Spleen (tissue), 11 donors: ENCODE measurements around the gene MPO. TPM values are rescaled to one million over a fixed set of nuclear protein-coding genes. Genes with fewer than 3 reads are reported as not detected.

Experiments used
- DNase-seq: peaks from one replicate; pipeline ENCODE4 v3.0.0-alpha.2; 2020
- H3K27ac ChIP-seq, 8 donors: fragments of 200-600 bp; sonication (generic) in 7 of 8; 1 replicate in 4 of 8; 2 replicates in 4 of 8; pipeline versions ENCODE4 v1.5.0 to v1.8.0; 2016 to 2021; ENCODE audit warnings: inconsistent platforms in 4 of 8, mild to moderate bottlenecking in 4 of 8, moderate library complexity in 1 of 8
- H3K27me3 ChIP-seq, 7 donors: fragments of 200-600 bp; sonication (generic) in 6 of 7; replicated peaks in 1 of 7; 1 replicate in 4 of 7; 2 replicates in 3 of 7; pipeline versions ENCODE4 v1.5.0 to v1.8.0; 2016 to 2021; ENCODE audit warnings: inconsistent platforms in 3 of 7, mild to moderate bottlenecking in 1 of 7
- H3K36me3 ChIP-seq, 6 donors: fragments of 200-600 bp; sonication (generic) in 5 of 6; 1 replicate in 4 of 6; 2 replicates in 2 of 6; pipeline versions ENCODE4 v1.5.0 to v1.8.0; 2016 to 2021; ENCODE audit warnings: inconsistent platforms in 2 of 6
- H3K4me1 ChIP-seq, 6 donors: fragments of 200-600 bp; sonication (generic) in 5 of 6; 1 replicate in 3 of 6; 2 replicates in 3 of 6; pipeline versions ENCODE4 v1.5.0 to v1.8.0; 2016 to 2021; ENCODE audit warnings: inconsistent platforms in 3 of 6
- H3K4me3 ChIP-seq, 8 donors: fragments of 200-600 bp; sonication (generic) in 7 of 8; 1 replicate in 4 of 8; 2 replicates in 4 of 8; pipeline versions ENCODE4 v1.5.0 to v1.8.0; 2016 to 2021; ENCODE audit warnings: inconsistent platforms in 4 of 8, mild to moderate bottlenecking in 4 of 8, moderate library complexity in 2 of 8
- H3K9me3 ChIP-seq, 8 donors: fragments of 200-600 bp; sonication (generic) in 7 of 8; 1 replicate in 4 of 8; 2 replicates in 4 of 8; pipeline versions ENCODE4 v1.5.0 to v1.8.0; 2016 to 2021; ENCODE audit warnings: inconsistent platforms in 4 of 8
- POLR2A ChIP-seq, 3 donors: fragments of 450-650 bp; IDR thresholded peaks; one replicate each; pipeline ENCODE4 v1.5.1; 2017; ENCODE audit warnings: antibody characterized with exemption in 3 of 3, mild to moderate bottlenecking in 1 of 3
- POLR2AphosphoS5 ChIP-seq, 3 donors: sonication (generic); formaldehyde crosslinking; IDR thresholded peaks; one replicate each; pipeline ENCODE4 v1.5.1; 2017; ENCODE audit warnings: antibody characterized with exemption in 3 of 3
- WGBS, 5 donors: extraction: QIAGEN DNeasy Blood & Tissue Kit in 3 of 5; methylation state at CpG; one replicate each; pipeline versions ENCODE4 v1.1.5 to v1.1.7; 2013 to 2018; 5-methylcytosine and 5-hydroxymethylcytosine counted together
- intact Hi-C: fragments of 100-400 bp; cut with DNase I; formaldehyde crosslinking; loops from one replicate; pipeline ENCODE4 v1.15.0; 2023; ENCODE audit warnings: low total_unique reads
- polyA plus RNA-seq, 3 donors: library from polyadenylated mRNA; stranded (reverse); fragments of 200-250 nt; gene quantifications; one replicate each; pipeline ENCODE4 v1.2.1, GENCODE V29; 2013
- total RNA-seq, 7 donors: library from RNA; depleted of rRNA in 3 of 7; stranded (reverse); fragments of >200 nt in 3 of 7; fragmentation: NEBNext Ultra II Directional in 4 of 7; extraction: Animal tissue kit (Norgen Biotek cat#: 25700) in 4 of 7; gene quantifications; one replicate each; pipeline versions ENCODE4 v1.1.0 to v1.2.1, GENCODE V29; 2016 to 2021
- TF ChIP-seq, protein P1 (sequence below), 11 experiments: fragments of 200-600 bp in 7 of 11; fragments of 450-650 bp in 4 of 11; sonication (generic) in 4 of 11; IDR thresholded peaks in 8 of 11; conservative IDR thresholded peaks in 3 of 11; 1 replicate in 7 of 11; 2 replicates in 4 of 11; pipeline versions ENCODE4 v1.4.0 to v1.8.0; 2016 to 2021; ENCODE audit warnings: antibody characterized with exemption in 11 of 11, inconsistent platforms in 4 of 11, mild to moderate bottlenecking in 1 of 11
- donor health status: healthy with polysubstance abuse.
- donor health status: DM: no; HTN: no; CAD: no; lungs with moderate emphysema.
- donor health status: DM: no; HTN: no; CAD: no.
- donor health status: Bipolar disorder and iron deficiency.
- donor health status: healthy.
- donor health status: DM: no; HTN: no; CAD: no.
- donor health status: DM: yes; HTN: yes; CAD: no.

MPO gene
- total and polyA plus RNA-seq, 10 donors, result 0.52 to 75.7 (median 12.0) TPM

DNA sequence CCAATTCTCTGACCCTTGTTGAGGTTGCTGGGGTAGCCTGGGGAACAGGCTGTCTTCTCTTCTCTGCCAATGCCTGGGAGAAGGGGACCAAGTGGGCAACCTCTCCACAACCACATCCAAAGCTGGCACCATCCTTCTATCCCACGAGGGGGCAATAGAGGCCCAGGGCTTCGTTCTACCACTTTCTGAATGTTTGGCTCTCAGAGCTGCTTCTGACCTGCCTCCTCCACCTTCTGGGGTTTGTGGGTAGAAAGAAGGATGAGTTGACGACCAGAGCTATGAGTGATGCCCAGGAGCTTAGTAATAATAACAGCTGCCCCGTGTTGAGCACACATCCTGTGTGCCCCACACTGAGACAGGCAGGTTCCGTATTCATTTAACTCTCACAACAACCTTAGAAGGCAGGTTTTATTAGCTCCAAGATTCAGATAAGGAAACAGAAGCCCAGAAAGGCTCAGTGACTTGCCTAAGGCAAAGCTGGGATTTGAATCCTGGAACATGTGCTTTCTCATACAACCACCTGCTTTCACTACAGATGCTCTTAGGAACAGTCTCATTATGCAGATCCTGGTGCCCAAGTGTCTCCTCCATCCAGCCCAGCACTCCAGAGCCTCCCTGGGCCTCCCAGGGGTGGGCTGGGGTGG, 36.8 kb upstream of the MPO start:
- Histone ChIP-seq H3K4me1 (peaks cover 0 to 19% (median 10%) of the 10 kb centered on the region in 6 donors), H3K4me3 (no peak overlapping the region), H3K9me3 (no peaks in the 10 kb centered on the region), H3K36me3 (peaks cover 0 to 27% (median 0%) of the 10 kb centered on the region in 6 donors), H3K27ac (peak overlapping the region in 7 of 8 donors; percentile 33 to 79 (median 60)), H3K27me3 (no peaks in the 10 kb centered on the region)
- peak; percentile 85 for DNase-seq
- peak in 2 of 3 donors; percentile 18 to 76 for TF ChIP-seq POLR2AphosphoS5 (IDR thresholded peaks at IDR 0.05)
- TF ChIP-seq, protein P1, sequence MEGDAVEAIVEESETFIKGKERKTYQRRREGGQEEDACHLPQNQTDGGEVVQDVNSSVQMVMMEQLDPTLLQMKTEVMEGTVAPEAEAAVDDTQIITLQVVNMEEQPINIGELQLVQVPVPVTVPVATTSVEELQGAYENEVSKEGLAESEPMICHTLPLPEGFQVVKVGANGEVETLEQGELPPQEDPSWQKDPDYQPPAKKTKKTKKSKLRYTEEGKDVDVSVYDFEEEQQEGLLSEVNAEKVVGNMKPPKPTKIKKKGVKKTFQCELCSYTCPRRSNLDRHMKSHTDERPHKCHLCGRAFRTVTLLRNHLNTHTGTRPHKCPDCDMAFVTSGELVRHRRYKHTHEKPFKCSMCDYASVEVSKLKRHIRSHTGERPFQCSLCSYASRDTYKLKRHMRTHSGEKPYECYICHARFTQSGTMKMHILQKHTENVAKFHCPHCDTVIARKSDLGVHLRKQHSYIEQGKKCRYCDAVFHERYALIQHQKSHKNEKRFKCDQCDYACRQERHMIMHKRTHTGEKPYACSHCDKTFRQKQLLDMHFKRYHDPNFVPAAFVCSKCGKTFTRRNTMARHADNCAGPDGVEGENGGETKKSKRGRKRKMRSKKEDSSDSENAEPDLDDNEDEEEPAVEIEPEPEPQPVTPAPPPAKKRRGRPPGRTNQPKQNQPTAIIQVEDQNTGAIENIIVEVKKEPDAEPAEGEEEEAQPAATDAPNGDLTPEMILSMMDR (IDR thresholded peaks at IDR 0.05 in 8 of 11, conservative IDR thresholded peaks at IDR 0.05 in 3 of 11), result peak; percentile 63 to 86 (median 82)
- no peak for TF ChIP-seq POLR2A (IDR thresholded peaks at IDR 0.05)
- WGBS, 5 donors, result 11 to 19% (median 18%) methylated on average over 5 of the region's 5 CpGs
- intact Hi-C loops, result loop anchor here (10.0 kb wide), 1 partner anchor 97 kb away; the partner anchor contains the start of gene RNF43

DNA sequence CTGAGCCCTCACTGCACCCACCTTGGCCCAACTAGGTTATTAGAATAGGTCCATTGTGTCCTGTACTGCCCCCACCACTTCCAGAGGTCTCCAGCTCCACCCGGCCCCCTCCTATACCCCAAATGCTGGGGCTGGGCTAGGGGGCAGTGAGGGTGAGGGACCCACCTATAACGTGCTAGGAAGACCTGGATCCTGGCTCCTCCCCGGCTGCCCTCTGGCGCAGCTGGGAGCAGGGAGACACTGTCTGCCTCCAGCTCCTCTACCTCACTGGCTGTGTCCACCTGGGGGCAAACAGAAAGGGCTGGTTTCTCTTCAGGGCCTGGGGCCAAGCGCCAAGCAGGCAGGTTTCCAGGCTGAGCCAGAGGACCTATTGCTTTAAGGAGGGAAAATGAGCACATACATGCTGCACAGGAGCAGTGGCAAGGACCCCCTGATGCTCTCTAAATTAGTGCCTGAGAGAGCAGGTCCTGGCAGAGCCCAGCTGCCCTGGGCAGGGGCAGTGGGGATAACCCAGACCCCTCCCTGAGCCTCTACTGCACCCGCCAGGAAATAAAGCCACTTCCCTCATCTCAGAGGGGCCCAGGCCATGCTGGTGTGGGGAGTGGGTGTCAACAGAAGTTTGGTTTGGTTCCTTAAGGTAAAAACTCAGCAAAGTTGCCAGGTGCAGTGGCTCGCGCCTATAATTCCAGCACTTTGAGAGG, 35.7 kb upstream of the MPO start:
- Histone ChIP-seq H3K36me3 (peaks cover 0 to 25% (median 0%) of the 10 kb centered on the region in 6 donors), H3K27ac (no peak overlapping the region), H3K4me3 (no peak overlapping the region), H3K9me3 (no peaks in the 10 kb centered on the region), H3K4me1 (peaks cover 0 to 19% (median 10%) of the 10 kb centered on the region in 6 donors), H3K27me3 (no peaks in the 10 kb centered on the region)
- TF ChIP-seq, protein P1 (IDR thresholded peaks at IDR 0.05 in 8 of 11, conservative IDR thresholded peaks at IDR 0.05 in 3 of 11), result no peak
- TF ChIP-seq POLR2A (IDR thresholded peaks at IDR 0.05) (no peak), POLR2AphosphoS5 (IDR thresholded peaks at IDR 0.05) (no peak)
- intact Hi-C loops, result loop anchor here (10.0 kb wide), 1 partner anchor 98 kb away; the partner anchor contains the start of gene RNF43
- WGBS, 5 donors, result 73 to 93% (median 88%) methylated on average over 8 of the region's 8 CpGs
- DNase-seq, result peak; percentile 57

DNA sequence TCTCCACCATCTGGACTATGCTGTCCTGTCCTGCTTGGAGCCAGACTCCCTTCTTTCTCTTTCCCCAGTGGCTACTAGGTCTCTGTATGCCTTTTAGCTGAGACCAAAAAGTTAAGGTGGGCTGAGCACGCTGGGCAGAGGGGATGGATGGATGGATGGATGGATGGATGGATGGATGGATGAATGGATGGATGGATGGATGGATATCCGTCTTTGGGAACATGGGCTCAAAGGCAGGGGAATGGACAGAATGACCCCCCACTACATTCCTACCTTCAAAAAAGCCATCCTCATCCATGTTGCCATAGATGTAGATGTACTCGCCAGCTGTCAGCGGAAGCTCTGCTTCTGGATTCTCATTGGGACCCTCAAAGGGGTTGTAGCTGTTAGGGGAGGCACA, 35.0 kb upstream of the MPO start:
- Histone ChIP-seq H3K4me1 (peaks cover 0 to 19% (median 10%) of the 10 kb centered on the region in 6 donors), H3K27me3 (no peaks in the 10 kb centered on the region), H3K27ac (no peak overlapping the region), H3K9me3 (no peaks in the 10 kb centered on the region), H3K36me3 (peaks cover 0 to 22% (median 0%) of the 10 kb centered on the region in 6 donors), H3K4me3 (no peak overlapping the region)
- peak; percentile 6 for DNase-seq
- intact Hi-C loops, result loop anchor here (10.0 kb wide), 1 partner anchor 99 kb away; the partner anchor contains the start of gene RNF43
- TF ChIP-seq POLR2A (IDR thresholded peaks at IDR 0.05) (no peak), POLR2AphosphoS5 (IDR thresholded peaks at IDR 0.05) (no peak)
- TF ChIP-seq, protein P1 (IDR thresholded peaks at IDR 0.05 in 8 of 11, conservative IDR thresholded peaks at IDR 0.05 in 3 of 11), result no peak
- 78 to 97% (median 94%) methylated on average over 4 of the region's 4 CpGs for WGBS, 5 donors

DNA sequence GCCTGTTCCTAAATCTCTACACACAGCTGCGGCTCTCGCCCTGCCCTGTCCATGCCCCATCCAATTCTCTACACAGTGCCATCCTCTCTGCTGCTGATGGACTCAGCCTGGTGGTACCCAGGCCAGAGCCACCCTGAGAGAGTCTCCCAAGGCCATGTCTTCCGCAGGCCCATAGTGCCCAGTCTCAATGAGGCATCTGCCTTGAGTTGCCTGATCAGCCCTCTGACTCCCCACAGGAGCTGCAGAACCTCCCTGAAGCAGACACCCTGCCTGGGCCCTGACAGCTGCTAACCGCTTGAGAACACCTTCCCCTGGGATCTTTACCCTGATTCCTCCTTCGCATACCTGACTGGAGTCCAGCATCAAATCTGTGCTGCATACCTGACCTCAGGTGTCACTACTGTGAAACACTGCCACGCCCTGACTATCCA, 34.6 kb upstream of the MPO start:
- H3K4me1 ChIP-seq, result peaks cover 0 to 19% (median 10%) of the 10 kb centered on the region in 6 donors
- peak; percentile 38 for DNase-seq
- H3K27ac ChIP-seq, result no peak overlapping the region
- intact Hi-C loops, result loop anchor here (10.0 kb wide), 1 partner anchor 100 kb away; the partner anchor contains the start of gene RNF43
- H3K36me3 ChIP-seq, result peaks cover 0 to 22% (median 0%) of the 10 kb centered on the region in 6 donors
- no peaks in the 10 kb centered on the region for H3K27me3 ChIP-seq
- no peaks in the 10 kb centered on the region for H3K9me3 ChIP-seq
- WGBS, 5 donors, result 92 to 94% (median 93%) methylated on average over 6 of the region's 6 CpGs
- TF ChIP-seq, protein P1 (IDR thresholded peaks at IDR 0.05 in 8 of 11, conservative IDR thresholded peaks at IDR 0.05 in 3 of 11), result no peak
- TF ChIP-seq POLR2A (IDR thresholded peaks at IDR 0.05) (no peak), POLR2AphosphoS5 (IDR thresholded peaks at IDR 0.05) (no peak)
- H3K4me3 ChIP-seq, result no peak overlapping the region
